ENCODE data around the gene RPS5.
A peak's percentile ranks its signal among the peaks of the same experiment; 100 is the strongest.
"Not testable (repeated sequence)": the region's sequence is repeated elsewhere in the genome, so short reads cannot be mapped to it uniquely, and the experiment has no call there.

RPS5 gene

DNA sequence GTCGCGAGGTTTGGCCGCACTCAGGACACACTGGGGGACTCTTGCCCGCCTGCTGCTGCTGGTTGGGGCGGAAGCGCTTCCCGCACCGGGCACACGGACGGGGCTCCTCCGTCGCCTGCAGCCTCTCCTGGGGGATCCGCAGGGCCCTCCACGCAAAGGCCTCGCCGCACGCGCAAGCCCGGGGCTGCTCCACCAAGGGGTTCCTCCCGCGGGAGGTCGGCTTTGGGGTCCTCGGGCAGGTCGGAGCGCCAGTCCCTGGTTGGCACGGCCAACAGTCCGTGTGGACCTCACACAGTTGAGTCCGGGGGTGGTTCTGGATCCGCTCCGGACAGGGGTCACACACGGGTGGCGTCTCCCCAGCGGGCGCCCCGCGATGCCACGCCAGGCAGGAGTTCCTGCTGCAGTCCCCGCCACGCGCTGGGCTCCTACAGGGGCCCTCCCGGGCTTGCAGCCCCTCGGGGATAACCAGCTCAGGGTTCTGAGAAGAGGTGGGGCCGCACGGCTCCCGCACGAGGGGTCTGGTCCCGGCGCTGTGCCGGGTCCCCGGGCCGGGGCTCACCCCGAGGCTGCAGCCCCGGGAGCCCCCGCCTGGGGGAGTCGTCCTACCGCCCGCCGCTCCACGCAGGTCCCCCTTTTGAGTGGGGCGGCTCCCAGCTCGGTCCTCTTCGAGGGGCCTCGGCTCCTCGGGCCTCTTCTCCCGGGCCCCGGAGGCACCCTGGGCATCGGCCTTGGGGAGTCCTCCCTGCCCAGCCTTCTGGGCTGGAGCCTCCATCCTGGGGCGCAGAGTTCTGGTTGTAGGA is 18.3 kb upstream of the RPS5 start:
- H3K4me3 Mint-ChIP-seq = no peak overlapping the region
- H3K9me3 Mint-ChIP-seq = no peaks in the 10 kb centered on the region
- H3K4me1 Mint-ChIP-seq (ENCODE audit: low read depth) = no peaks in the 10 kb centered on the region
- H3K36me3 Mint-ChIP-seq (ENCODE audit: low read depth) = no peaks in the 10 kb centered on the region
- H3K27ac Mint-ChIP-seq = no peak overlapping the region
- no peaks in the 10 kb centered on the region for H3K27me3 Mint-ChIP-seq (ENCODE audit: low read depth)

DNA sequence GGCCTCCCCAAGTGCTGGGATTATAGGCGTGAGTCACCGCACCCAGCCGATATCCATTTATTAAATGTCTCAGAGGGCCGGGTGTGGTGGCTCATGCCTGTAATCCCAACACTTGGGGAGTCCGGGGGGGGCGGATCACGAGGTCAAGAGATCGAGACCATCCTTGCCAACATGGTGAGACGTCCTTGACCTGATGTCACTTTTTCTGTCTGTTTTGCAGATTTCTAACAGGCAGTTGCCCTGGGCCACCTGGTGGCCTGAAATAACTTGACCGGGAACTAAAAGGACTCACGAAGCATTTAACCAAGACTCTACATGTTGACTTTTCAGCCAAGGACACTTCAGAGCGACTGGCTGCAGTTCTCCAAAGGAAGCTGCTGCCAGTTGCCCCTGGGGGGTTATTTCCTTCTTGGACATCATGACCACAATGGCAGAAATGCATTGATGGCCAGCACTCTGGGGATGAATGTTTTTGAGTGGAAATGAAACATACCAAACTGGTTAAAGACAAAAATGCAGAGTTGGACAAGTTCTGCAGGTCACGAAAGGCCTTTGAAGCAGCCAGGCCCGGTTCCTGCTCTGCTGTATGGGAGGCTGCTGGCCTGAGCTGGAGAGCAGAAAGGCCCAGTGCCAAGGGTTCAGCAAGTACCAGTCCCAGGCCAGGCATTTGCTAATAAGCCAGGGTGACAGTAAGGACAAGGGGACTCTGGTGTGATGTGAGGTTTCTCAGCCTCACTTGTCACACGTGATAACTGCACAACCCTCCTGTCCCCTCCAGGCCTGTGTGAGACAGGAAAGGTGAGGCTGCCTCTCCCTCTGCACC is 14.5 kb upstream of the RPS5 start:
- Mint-ChIP-seq H3K36me3 (ENCODE audit: low read depth) (no peaks in the 10 kb centered on the region), H3K27ac (no peak overlapping the region), H3K4me3 (no peak overlapping the region), H3K27me3 (ENCODE audit: low read depth) (no peaks in the 10 kb centered on the region), H3K4me1 (ENCODE audit: low read depth) (no peaks in the 10 kb centered on the region), H3K9me3 (no peaks in the 10 kb centered on the region)

DNA sequence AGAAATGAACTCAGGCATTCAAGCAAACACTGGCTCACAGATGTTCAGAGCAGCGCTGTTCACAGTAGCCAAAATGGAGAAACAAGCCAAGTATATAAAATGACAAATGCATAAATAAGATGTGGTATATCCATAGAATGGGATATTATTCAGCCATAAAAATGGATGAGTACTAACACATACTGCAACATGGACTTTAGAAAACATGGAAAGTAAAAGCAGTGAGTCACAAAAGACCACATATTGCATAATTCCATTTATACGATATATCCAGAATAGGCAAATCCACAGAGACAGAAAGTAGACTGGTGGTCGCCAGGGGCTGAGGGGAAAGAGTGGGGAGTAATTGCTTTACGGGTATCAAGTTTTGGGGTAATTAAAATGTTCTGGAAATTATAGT is 12.9 kb upstream of the RPS5 start:
- H3K4me3 Mint-ChIP-seq = no peak overlapping the region
- no peaks in the 10 kb centered on the region for H3K27me3 Mint-ChIP-seq (ENCODE audit: low read depth)
- H3K4me1 Mint-ChIP-seq (ENCODE audit: low read depth) = no peaks in the 10 kb centered on the region
- H3K27ac Mint-ChIP-seq = no peak overlapping the region
- H3K9me3 Mint-ChIP-seq = no peaks in the 10 kb centered on the region
- no peaks in the 10 kb centered on the region for H3K36me3 Mint-ChIP-seq (ENCODE audit: low read depth)

DNA sequence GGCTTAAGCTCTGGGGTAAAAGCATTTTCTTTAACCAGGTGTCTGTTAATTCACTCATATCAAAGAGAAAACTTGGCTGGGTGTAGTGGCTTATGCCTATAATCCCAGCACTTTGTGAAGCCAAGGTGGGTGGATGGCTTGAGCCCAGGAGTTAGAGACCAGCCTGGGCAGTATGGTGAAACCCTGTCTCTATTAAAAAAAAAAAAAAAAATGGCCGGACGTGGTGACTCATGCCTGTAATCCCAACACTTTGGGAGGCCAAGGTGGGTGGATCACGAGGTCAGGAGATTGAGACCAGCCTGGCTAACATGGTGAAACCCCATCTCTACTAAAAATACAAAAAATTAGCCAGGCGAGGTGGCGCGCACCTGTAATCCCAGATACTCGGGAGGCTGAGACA is 10.3 kb upstream of the RPS5 start:
- not testable (repeated sequence) for H3K36me3 Mint-ChIP-seq (ENCODE audit: low read depth); H3K27ac Mint-ChIP-seq; H3K4me3 Mint-ChIP-seq; H3K9me3 Mint-ChIP-seq; H3K27me3 Mint-ChIP-seq (ENCODE audit: low read depth); H3K4me1 Mint-ChIP-seq (ENCODE audit: low read depth)

DNA sequence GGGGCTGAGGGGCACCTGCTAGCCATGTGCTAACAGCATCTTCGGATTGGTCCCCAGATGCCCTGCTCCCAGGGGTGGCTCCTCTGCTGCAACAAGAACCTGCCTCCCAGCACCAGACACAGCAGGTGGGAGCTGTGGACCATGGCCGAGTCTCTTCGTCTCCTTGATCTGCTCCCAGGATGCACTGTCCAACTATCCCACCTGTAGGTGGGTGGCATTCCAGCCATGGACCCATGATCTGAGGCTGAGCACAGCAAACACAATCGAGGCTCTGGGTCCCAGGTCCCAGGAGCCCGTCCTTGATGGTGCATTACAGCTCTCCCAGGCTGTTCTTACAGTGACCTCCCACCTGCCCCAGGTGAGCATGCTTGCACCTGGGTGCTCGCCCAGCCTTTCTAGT is 7.8 kb upstream of the RPS5 start:
- Mint-ChIP-seq H3K4me1 (ENCODE audit: low read depth) (peaks cover 14% of the 10 kb centered on the region), H3K9me3 (no peaks in the 10 kb centered on the region), H3K27me3 (ENCODE audit: low read depth) (no peaks in the 10 kb centered on the region), H3K27ac (peak overlapping the region; percentile 92), H3K4me3 (peak overlapping the region; percentile 93), H3K36me3 (ENCODE audit: low read depth) (no peaks in the 10 kb centered on the region)

DNA sequence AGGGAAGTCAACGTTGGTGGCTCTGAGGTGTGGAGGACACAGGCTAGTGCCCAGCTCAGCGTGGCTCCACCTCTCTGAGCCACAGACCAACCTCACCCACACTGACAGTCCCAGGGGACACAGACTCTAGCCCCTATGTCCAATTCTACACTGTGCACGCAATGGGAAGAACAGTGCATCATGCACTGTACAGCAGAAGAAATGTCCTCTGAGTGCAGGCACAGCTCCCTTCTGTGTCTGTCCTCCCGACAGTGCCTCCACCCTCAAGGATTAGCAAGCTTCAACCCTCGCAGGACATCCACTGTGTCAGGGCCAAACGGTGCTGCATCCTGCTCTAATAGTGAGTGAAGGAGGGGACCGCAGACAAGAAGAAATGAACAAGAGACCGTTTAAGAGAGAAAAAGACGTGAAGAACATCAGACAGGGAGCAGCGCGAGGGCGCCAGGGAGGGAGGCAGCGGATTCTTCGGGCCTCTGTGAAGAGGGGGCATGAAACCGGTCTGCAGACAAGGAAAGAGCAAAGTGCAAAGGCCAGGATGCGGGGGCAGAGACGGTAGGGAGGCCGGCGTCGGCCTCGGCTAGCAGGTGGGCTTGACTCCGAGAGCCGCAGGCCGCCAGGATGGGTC is 6.9 kb upstream of the RPS5 start:
- Mint-ChIP-seq H3K4me3 (peak overlapping the region; percentile 93), H3K9me3 (no peaks in the 10 kb centered on the region), H3K27ac (peak overlapping the region; percentile 92), H3K27me3 (ENCODE audit: low read depth) (no peaks in the 10 kb centered on the region), H3K4me1 (ENCODE audit: low read depth) (peaks cover 14% of the 10 kb centered on the region), H3K36me3 (ENCODE audit: low read depth) (no peaks in the 10 kb centered on the region)

DNA sequence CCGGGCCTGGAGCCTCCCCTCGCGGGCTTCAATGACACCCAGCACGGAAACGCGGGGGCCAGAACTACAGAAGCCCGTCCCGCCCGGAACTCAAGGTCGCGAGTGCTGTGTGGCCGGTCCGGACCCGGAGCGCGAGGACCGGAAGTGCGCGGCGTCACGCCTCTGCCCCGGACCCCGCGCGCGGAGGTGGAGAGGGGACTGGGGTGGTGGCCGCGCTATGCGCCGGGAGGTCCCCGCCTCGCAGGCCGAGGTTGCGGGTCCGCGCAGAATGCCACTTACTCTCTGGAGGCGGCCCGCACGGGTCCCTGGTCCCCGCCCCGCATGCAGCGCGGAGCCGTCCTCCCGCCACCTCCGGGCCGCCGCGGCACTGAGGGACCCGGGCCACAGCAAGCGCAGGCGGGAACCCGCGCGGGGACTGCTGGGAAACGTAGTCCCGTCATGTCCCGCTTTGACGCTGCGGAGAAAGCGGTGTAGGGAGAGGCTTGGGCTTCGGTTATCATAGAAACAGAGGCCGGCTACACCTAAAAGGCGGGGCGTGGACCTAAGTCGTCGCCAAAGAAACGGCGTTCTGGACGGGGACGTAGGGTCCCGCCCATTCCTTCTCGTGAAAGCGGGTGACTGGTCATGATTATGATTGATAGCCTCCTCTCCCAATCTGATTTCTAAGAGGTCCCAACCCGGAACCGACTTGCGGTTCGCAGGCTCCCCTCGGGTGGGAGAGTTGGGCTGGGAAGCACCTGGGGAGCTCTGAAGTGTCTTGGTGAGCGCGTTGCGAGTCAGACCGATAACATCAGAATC is 6.2 kb upstream of the RPS5 start, which contains the start of gene ZNF837:
TSS of gene ZNF837 (minus strand) at position 369 of the 798 bp plus-strand sequence. CDS start 11,698 bp downstream, outside the sequence.
- H3K27me3 Mint-ChIP-seq (ENCODE audit: low read depth) = no peaks in the 10 kb centered on the region
- no peaks in the 10 kb centered on the region for H3K36me3 Mint-ChIP-seq (ENCODE audit: low read depth)
- H3K9me3 Mint-ChIP-seq = no peaks in the 10 kb centered on the region
- peak within 1 kb of the TSS; percentile 93 for H3K4me3 Mint-ChIP-seq
- H3K4me1 Mint-ChIP-seq (ENCODE audit: low read depth) = peaks cover 19% of the 10 kb centered on the region
- peak within 1 kb of the TSS; percentile 92 for H3K27ac Mint-ChIP-seq

DNA sequence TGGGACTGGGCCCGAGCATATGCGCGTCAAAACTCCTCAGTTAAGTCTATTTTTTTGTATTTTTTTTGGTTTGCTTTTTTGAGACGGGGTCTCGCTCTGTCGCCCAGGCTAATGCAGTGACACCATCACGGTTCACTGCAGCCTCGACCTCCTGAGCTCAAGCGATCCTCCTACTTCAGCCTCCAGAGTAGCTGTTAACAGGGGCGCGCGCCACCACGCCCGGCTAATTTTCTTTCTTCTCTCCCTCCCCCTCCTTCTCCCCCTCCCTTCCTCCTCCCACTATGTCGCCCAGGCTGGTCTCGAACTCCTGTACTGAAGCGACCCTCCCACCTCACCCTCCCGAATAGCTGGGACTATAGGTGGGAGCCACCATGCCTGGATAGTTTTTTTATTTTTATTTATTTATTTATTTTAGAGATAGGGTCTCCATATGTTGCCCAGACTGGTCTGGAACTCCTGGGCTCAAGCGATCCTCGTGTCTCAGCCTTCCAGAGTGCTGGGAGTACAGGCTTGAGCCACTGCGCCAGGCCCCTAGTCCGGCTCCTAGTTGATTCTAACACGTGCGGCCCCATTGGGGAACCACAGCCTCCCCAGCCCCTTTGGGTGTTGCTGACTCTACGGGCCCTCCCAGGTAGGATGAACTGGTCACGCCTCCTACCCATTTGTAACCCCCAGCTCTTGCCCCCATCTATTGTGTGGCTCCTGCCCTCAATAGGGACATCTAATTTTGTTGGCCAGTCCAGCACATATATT is 5.4 kb upstream of the RPS5 start:
- Mint-ChIP-seq H3K27me3 (ENCODE audit: low read depth) (no peaks in the 10 kb centered on the region), H3K36me3 (ENCODE audit: low read depth) (no peaks in the 10 kb centered on the region), H3K9me3 (no peaks in the 10 kb centered on the region), H3K4me1 (ENCODE audit: low read depth) (peaks cover 21% of the 10 kb centered on the region), H3K4me3 (peak overlapping the region; percentile 88), H3K27ac (peak overlapping the region; percentile 89)

DNA sequence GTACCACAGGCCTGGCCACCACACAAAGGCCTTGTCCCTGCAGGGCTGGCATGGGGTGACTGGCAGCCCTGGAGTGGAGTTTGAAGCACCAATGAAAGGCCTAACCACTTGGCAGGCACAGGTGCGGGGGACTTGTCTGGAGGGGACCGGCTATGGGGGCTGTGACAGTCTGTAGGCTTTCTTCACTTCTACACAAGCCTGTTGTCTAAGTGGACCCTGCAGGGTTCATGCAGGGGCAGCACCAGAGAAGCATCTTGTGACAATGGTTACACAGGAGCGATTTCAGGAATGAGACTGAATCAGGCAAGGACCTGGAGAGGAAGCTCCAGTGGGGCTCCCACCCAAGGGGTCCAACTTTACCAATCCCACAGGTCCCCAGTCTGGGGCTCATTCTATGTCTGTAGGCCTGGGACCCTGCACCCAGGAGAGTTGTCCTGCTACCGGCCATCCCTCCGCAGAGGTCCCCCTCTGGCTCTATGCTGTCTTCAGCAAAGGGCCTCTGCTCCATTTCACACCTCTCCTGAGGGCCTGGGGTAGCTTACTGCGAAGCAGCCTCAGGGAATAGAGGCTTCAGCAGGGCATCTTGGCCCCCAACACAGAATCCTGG is 4.0 kb upstream of the RPS5 start:
- no peaks in the 10 kb centered on the region for H3K27me3 Mint-ChIP-seq (ENCODE audit: low read depth)
- H3K9me3 Mint-ChIP-seq = no peaks in the 10 kb centered on the region
- no peak overlapping the region for H3K4me3 Mint-ChIP-seq
- peaks cover 29% of the 10 kb centered on the region for H3K4me1 Mint-ChIP-seq (ENCODE audit: low read depth)
- H3K27ac Mint-ChIP-seq = no peak overlapping the region
- H3K36me3 Mint-ChIP-seq (ENCODE audit: low read depth) = peaks cover 9% of the 10 kb centered on the region

DNA sequence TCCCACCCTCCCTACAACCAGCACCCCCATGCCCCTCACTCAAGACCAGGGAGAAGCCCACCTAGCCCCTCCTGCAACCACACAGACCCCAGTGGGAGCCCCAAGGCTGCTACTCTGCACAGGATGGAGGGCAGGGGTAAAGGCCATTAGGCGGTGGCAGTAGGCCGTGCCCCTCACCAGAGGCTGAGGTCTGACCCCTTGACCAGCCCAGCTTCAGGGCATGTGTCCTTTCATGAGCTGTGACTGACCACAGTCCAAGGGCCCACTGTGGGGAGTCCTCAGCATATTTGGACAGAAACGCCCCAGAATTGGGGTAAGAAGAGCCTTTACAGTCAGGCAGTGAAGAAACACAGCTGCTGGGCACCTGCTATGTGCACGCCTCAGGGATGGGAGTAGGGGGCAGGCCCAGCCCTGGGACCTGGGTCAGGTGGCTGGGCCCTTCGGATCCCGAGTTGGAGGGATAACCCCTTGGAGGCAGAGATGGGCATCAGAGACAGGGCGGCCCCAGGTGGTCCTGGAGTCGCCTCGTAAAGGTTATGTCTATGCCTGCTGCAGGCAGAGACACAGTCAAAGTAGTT is 1.7 kb upstream of the RPS5 start:
- H3K27ac Mint-ChIP-seq = peak overlapping the region; percentile 94
- no peaks in the 10 kb centered on the region for H3K27me3 Mint-ChIP-seq (ENCODE audit: low read depth)
- no peaks in the 10 kb centered on the region for H3K9me3 Mint-ChIP-seq
- peaks cover 30% of the 10 kb centered on the region for H3K4me1 Mint-ChIP-seq (ENCODE audit: low read depth)
- peak overlapping the region; percentile 97 for H3K4me3 Mint-ChIP-seq
- peaks cover 20% of the 10 kb centered on the region for H3K36me3 Mint-ChIP-seq (ENCODE audit: low read depth)

DNA sequence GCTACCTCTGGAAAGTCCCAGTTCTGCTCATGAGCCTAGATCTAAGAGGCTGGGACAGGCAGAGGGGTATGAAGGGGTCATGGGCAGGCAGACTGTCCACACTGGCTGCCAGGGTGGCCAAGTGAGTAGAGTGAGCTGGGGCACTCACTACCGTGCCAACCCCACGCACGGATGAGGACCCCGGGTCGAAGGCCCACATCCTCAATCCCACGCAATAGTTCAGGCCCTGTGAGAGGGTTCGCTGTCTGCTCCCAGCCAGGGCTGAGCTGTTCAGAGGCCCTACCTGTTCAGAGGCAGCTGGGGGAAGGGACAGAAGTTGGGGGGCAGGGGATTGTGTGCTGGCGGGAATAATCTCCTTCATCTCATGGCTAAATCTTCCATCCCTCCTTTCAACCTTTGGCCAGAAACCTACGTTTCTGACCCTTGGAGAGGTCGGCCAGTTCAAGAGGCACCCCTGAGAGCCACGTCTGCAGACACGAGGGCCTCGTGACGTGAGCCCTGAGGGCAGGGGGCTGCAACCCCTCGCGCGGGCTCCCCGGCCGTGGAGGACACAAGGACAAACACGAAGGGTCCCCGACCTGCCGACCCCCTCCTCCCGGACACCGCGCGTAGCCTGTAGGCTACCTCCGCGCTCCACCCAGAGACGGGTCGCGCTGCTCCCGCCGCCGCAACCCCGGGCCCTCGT is 1.0 kb upstream of the RPS5 start:
- Mint-ChIP-seq H3K36me3 (ENCODE audit: low read depth) (peaks cover 25% of the 10 kb centered on the region), H3K4me1 (ENCODE audit: low read depth) (peaks cover 35% of the 10 kb centered on the region)

DNA sequence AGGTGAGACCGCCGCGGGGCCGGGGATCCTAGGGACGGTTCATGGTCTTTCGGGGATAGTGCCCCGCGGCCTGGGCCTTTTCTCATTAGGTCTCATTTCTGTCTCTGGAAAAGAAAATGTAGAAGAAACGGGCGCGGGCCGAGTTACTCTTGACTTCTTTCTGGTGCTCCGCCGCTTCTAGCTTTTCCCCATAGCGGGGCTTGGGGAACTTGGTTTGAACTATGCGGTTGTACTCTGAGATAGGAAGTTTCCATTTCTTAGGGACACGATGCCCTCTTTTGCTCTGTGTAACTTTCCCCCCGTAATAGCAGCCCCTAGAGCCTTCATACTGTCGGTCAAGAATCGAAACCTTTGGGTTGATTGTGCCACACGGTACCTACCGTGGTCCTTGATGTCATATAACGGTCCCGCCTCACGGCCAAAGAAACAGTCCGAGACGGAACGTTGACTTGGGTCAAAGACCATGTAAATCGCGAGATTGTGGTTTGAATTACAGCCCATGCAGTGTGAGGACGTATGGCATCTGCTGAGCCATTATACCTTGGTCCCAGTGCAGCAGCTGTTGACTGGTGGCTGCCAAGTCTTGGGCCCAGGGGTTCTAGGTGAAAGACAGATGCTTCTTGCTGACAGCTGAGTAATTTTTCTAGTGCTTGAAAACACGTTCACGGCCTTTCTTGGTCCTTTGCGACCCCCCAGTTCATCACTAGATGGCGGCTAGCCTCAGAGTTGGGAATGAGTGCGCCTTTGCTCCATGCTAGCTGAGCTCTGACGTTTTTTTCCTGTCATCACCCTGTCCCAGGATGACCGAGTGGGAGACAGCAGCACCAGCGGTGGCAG is 487 bp downstream of the RPS5 start:
- H3K27ac Mint-ChIP-seq = peak overlapping the region; percentile 94
- peaks cover 32% of the 10 kb centered on the region for H3K4me1 Mint-ChIP-seq (ENCODE audit: low read depth)
- no peaks in the 10 kb centered on the region for H3K9me3 Mint-ChIP-seq
- no peaks in the 10 kb centered on the region for H3K27me3 Mint-ChIP-seq (ENCODE audit: low read depth)
- peak overlapping the region; percentile 97 for H3K4me3 Mint-ChIP-seq
- peaks cover 27% of the 10 kb centered on the region for H3K36me3 Mint-ChIP-seq (ENCODE audit: low read depth)

More for the DNA sequence above, 1.0 kb upstream of the RPS5 start:
- Mint-ChIP-seq H3K27ac (peak overlapping the region; percentile 94), H3K4me3 (peak overlapping the region; percentile 97), H3K27me3 (ENCODE audit: low read depth) (no peaks in the 10 kb centered on the region), H3K9me3 (no peaks in the 10 kb centered on the region)

All from T-helper 1 cell treated with Interleukin-12 subunit alpha and Interleukin-12 subunit beta and Interleukin-4 antibody, amounts not matched to agents 30 μg/mL and 1 μg/mL, for 36 hours (primary cell).